Measurements from ENCODE around the gene TMED8. TPM values are rescaled to one million over a fixed set of nuclear protein-coding genes. Genes with fewer than 3 reads are reported as not detected.

TMED8 gene
- total and polyA plus RNA-seq, 2 donors (not counting 1 experiment from before 2014, with no cell fraction given) = 13.1 to 43.8 TPM

DNA sequence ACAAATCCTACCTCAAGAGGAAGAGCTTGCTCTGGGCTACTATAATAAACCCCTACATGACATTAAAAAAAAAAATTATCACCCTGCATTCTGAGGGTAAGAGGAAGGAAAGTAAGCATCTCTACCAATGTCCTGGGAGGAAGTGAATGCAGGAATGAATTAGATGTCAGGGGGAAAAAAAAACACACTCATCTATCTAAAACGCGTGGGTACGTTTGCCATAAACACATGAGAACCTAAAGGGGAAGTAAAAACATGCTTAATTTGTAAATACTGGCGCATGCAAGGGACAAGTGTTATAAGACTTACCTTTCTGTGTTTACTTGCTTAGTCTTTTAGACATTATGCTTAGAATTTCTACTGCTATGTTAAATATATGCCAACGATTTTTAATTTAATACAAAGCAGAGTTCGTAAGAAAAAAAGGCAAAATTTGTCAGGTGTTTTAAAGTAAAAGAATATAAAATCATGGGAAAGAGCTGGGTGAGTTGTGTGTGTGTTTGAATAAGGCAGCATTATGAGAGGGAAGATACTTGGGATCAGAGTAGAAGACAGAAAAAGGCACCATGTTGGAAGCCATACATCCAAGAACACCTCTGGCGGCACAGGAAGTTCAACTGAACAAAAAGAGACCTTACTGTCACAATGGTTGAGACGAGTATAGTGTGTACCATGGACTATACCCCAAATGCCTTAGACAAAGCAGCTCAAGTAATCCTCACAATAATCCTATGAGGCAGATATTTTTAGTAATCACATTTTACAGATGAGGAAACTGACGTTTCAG is 1.5 kb downstream of the TMED8 start:
- Mint-ChIP-seq H3K27ac (peak overlapping the region; percentile 97), H3K4me1 (peaks cover 53% of the 10 kb centered on the region), H3K27me3 (no peaks in the 10 kb centered on the region), H3K4me3 (peak overlapping the region; percentile 95), H3K9me3 (ENCODE audit: insufficient read depth) (no peaks in the 10 kb centered on the region)
- H3K4me3 ChIP-seq (ENCODE audit: control extremely low read depth in 1 of 5, extremely low read depth in 1 of 5, insufficient read depth in 1 of 5, low read depth in 2 of 5, low read length in 4 of 5) = peak overlapping the region; percentile 67 to 100 (median 91)
- H3K79me2 ChIP-seq (ENCODE audit: control insufficient read depth, insufficient read depth, low read length) = peaks cover 63% of the 10 kb centered on the region
- no CpG with 5 or more reads among the region's 9 CpGs for WGBS (ENCODE audit: insufficient coverage)
- H3K27ac ChIP-seq (ENCODE audit: low read length in 2 of 2) = peak overlapping the region; percentile 18 to 85
- peaks cover 51 to 52% of the 10 kb centered on the region in 2 donors for H3K4me1 ChIP-seq (ENCODE audit: control insufficient read depth in 2 of 2, insufficient read depth in 2 of 2, low read length in 2 of 2)
- no peaks in the 10 kb centered on the region for H4K20me1 ChIP-seq (ENCODE audit: control insufficient read depth, insufficient read depth, low read length, poor library complexity, severe bottlenecking)
- ATAC-seq (ENCODE audit: low read depth) (no peak), DNase-seq (peak; percentile 61)
- no peaks in the 10 kb centered on the region for H3K36me3 ChIP-seq (replicated peaks in 1 of 2; ENCODE audit: control extremely low read depth in 1 of 2, control insufficient read depth in 1 of 2, extremely low read depth in 1 of 2, insufficient read depth in 2 of 2, low read length in 1 of 2)
- ChIA-PET CTCF (interaction anchor here (3.0 kb wide), 1 partner anchor 59 kb away, joined by 11 read pairs; no protein-coding TSS in a partner anchor), POLR2A (no interaction called here)
- peak overlapping the region; percentile 89 for H3K9ac ChIP-seq (ENCODE audit: low read length)
- peak overlapping the region; percentile 98 for H2AFZ ChIP-seq (ENCODE audit: insufficient read depth, low read depth, low read length, poor library complexity, severe bottlenecking)
- TF ChIP-seq, protein P1, sequence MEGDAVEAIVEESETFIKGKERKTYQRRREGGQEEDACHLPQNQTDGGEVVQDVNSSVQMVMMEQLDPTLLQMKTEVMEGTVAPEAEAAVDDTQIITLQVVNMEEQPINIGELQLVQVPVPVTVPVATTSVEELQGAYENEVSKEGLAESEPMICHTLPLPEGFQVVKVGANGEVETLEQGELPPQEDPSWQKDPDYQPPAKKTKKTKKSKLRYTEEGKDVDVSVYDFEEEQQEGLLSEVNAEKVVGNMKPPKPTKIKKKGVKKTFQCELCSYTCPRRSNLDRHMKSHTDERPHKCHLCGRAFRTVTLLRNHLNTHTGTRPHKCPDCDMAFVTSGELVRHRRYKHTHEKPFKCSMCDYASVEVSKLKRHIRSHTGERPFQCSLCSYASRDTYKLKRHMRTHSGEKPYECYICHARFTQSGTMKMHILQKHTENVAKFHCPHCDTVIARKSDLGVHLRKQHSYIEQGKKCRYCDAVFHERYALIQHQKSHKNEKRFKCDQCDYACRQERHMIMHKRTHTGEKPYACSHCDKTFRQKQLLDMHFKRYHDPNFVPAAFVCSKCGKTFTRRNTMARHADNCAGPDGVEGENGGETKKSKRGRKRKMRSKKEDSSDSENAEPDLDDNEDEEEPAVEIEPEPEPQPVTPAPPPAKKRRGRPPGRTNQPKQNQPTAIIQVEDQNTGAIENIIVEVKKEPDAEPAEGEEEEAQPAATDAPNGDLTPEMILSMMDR (IDR thresholded peaks at IDR 0.05) = no peak
- no peak for TF ChIP-seq EZH2 (IDR thresholded peaks at IDR 0.05; ENCODE audit: borderline replicate concordance, insufficient read depth, low read depth, low read length, poor library complexity, severe bottlenecking)
- intact Hi-C loops (cut with micrococcal nuclease) = loop anchor here (5.0 to 10.0 kb wide), 2 partner anchors 217 to 389 kb away; partner anchors contain the start of gene SNW1
- H3K4me2 ChIP-seq (replicated peaks; ENCODE audit: low read depth, low read length, poor library complexity, severe bottlenecking) = peak overlapping the region; percentile 80
- H3K9me3 ChIP-seq (ENCODE audit: control extremely low read depth in 1 of 3, control insufficient read depth in 2 of 3, insufficient read depth in 1 of 3, low read length in 2 of 3) = no peaks in the 10 kb centered on the region
- no peaks in the 10 kb centered on the region for H3K27me3 ChIP-seq (replicated peaks in 1 of 4; ENCODE audit: control extremely low read depth in 1 of 4, control insufficient read depth in 3 of 4, insufficient read depth in 4 of 4, low read length in 3 of 4)

All from B cell (primary cell).